ENCODE results near the gene UVSSA. TPM values are rescaled to one million over a fixed set of nuclear protein-coding genes. Genes with fewer than 3 reads are reported as not detected.

Gene UVSSA
- polyA plus RNA-seq, 1 experiment: 5.8 TPM

DNA sequence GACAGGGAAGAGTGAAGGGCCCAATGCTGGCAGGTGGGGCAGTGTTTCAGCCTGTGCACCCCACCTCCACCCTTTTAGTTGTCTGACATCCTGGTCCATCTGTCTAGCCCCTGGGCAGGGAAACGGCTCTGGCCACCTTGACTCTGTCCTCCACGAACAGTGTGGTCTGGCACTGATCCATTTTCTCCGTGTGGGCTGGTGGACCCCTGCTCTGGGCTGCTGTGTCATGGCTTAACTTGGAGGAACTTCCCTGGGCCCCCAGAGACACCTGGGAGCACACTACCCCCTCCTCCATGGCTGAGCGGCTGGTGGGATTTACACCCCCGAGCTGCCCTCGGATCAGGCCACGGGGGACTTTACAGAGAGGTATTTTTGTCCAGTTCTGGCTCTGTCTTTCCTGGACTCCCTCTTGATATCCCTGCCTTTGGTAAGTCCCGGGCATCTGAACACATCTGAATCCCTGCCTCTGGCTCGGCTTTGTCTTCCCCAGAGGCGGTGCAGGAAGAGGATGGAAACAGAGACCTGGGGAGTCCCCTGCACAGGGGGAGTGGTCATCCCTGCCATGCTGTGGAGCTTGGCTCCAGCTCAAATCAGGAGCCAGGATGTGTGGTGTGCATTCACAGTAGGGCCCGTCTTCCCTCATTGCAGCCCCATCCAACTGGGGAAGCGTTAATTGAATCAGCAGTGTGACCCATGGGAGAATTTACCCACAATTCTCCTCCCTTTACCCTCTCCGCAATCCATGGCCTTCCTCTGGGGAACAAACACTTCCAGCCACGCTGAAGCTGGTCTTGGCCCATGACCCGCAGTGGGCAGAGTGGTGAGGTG lies 65.6 kb downstream of the UVSSA start:
- ChIA-PET POLR2A (no interaction called here), CTCF (no interaction called here)
- H3K4me3 ChIP-seq (ENCODE audit: low read depth, low read length): no peak overlapping the region
- DNase-seq (ENCODE audit: low read depth): no peak
- H3K36me3 ChIP-seq (ENCODE audit: control insufficient read depth, insufficient read depth, low read length): no peaks in the 10 kb centered on the region
- TF ChIP-seq, protein P1, sequence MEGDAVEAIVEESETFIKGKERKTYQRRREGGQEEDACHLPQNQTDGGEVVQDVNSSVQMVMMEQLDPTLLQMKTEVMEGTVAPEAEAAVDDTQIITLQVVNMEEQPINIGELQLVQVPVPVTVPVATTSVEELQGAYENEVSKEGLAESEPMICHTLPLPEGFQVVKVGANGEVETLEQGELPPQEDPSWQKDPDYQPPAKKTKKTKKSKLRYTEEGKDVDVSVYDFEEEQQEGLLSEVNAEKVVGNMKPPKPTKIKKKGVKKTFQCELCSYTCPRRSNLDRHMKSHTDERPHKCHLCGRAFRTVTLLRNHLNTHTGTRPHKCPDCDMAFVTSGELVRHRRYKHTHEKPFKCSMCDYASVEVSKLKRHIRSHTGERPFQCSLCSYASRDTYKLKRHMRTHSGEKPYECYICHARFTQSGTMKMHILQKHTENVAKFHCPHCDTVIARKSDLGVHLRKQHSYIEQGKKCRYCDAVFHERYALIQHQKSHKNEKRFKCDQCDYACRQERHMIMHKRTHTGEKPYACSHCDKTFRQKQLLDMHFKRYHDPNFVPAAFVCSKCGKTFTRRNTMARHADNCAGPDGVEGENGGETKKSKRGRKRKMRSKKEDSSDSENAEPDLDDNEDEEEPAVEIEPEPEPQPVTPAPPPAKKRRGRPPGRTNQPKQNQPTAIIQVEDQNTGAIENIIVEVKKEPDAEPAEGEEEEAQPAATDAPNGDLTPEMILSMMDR (IDR thresholded peaks at IDR 0.05; ENCODE audit: insufficient read depth, low read depth, low read length): no peak
- H3K27me3 ChIP-seq (ENCODE audit: control insufficient read depth, insufficient read depth, low read length): peaks cover 16% of the 10 kb centered on the region

DNA sequence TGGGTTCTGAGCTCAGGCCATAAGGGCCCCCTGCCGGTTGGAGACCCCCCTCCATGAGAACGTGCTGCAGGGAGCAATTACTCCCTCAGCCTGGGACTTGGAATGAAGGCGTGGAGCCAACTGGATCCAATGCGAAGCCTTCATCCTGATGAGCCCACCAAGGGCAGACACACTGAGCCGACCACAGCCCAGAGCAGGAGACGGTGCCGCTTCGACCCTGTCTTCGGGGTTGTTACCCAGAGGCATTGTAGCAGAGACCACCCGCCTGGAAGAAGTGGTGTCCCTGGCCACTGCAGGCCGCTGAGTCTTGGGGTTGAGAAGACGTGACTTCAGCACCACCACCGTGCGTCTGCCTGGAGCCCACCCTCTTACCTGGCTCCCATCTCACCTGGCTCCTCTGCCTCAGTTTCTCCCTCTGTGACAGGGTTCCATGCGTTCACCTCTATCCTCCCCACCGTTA lies 66.2 kb downstream of the UVSSA start:
- TF ChIP-seq, protein P1 (IDR thresholded peaks at IDR 0.05; ENCODE audit: insufficient read depth, low read depth, low read length): no peak
- POLR2A ChIA-PET: no interaction called here
- H3K4me3 ChIP-seq (ENCODE audit: low read depth, low read length): no peak overlapping the region
- H3K36me3 ChIP-seq (ENCODE audit: control insufficient read depth, insufficient read depth, low read length): no peaks in the 10 kb centered on the region
- CTCF ChIA-PET: no interaction called here
- no peak for DNase-seq (ENCODE audit: low read depth)
- H3K27me3 ChIP-seq (ENCODE audit: control insufficient read depth, insufficient read depth, low read length): peaks cover 13% of the 10 kb centered on the region

DNA sequence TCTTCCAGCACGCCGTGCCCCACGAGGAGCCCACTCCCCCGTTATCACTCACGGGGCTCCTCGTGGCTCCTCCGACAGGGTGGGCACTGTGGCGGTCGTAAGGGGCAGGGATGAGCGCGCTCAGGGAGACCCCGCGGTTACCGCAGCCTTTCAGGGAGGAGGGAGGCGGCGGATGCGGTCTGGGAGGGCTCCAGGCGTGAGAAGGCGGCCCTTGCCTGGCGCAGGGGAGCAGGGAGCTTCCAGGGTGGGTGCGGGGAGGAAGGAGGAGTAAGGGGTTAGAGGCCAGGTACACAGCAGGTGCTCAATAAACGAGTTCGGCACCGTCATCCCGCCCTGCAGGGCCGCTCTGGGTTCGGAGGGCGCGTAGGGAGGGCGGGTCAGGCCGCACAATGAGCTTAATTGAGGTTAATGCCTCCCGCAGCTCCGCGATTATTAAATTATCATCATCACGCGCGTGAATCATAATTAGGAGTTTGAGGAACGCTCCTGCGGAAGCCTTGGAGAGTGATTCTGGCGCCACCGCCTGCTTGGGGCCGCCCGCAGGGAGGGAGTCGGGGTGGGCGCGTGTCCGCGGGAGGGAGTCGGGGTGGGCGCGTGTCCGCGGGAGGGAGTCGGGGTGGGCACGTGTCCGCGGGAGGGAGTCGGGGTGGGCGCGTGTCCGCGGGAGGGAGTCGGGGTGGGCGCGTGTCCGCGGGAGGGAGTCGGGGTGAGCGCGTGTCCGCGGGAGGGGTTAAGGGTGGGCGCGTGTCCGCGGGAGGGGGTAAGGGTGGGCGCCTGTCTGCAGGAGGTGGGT lies 66.9 kb downstream of the UVSSA start:
- Histone ChIP-seq H3K36me3 (ENCODE audit: control insufficient read depth, insufficient read depth, low read length) (no peaks in the 10 kb centered on the region), H3K4me3 (ENCODE audit: low read depth, low read length) (no peak overlapping the region), H3K27me3 (ENCODE audit: control insufficient read depth, insufficient read depth, low read length) (peaks cover 12% of the 10 kb centered on the region)
- DNase-seq (ENCODE audit: low read depth): no peak
- POLR2A ChIA-PET: no interaction called here
- TF ChIP-seq, protein P1 (IDR thresholded peaks at IDR 0.05; ENCODE audit: insufficient read depth, low read depth, low read length): no peak
- CTCF ChIA-PET: no interaction called here

DNA sequence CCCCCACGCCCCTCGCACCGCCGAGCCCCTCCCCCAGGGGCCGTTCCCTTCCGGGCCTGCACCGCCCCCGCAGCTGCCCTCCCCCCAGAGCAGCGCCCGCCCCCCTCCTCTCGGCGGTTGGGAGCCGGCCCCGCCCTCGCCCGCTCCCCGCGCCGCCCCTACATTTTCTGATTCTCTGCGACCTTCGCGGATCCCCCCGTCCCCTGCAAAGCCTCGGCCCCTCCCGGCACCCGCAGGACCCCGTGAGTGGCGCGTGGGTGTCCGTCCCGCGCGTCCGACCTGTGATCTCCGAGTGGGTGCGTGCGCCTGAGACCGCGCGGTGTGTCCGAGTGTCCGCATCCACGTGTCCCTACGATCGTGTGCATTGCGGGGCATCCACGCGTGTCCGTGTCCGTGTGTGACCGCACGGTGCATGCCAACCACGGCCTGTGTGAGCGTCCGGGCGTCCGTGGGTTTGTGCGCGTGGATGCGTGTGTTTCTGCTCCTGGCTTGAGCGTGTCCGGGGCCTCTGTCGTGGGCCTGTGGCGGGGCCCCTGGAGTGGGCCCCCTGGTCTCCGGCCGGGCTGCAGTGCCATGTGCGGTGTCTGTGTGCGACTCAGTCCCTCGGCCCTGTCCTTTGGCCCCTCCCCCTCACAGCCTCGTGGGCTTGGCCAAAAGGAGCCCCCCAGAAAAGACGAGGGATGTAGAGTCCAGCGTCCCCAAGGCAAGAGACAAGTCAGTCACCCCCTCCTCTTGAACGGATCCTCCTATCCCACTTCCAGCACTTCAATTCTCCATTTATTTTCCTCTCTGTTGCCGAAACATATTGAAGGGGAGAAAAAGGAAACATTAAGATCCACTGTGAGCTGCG lies 68.0 kb downstream of the UVSSA start:
- DNase-seq (ENCODE audit: low read depth): no peak
- Histone ChIP-seq H3K4me3 (ENCODE audit: low read depth, low read length) (no peak overlapping the region), H3K27me3 (ENCODE audit: control insufficient read depth, insufficient read depth, low read length) (peaks cover 8% of the 10 kb centered on the region), H3K36me3 (ENCODE audit: control insufficient read depth, insufficient read depth, low read length) (no peaks in the 10 kb centered on the region)
- TF ChIP-seq, protein P1 (IDR thresholded peaks at IDR 0.05; ENCODE audit: insufficient read depth, low read depth, low read length): no peak
- ChIA-PET POLR2A (no interaction called here), CTCF (no interaction called here)

DNA sequence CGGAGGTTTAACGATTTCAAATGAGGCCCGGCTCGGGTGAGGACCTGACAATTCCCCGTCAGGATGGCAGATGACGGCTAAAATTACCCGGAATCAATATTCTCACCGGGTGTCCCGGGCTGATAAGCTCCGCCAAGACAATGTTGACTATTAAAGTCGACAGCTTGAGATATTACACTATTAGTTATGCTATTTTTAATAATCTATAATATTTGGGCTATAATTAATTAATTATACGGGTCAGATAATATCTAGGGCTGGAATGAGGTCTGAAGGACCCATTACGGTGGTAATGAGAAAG lies 68.6 kb downstream of the UVSSA start:
- no peak for DNase-seq (ENCODE audit: low read depth)
- POLR2A ChIA-PET: no interaction called here
- H3K27me3 ChIP-seq (ENCODE audit: control insufficient read depth, insufficient read depth, low read length): peaks cover 8% of the 10 kb centered on the region
- no peaks in the 10 kb centered on the region for H3K36me3 ChIP-seq (ENCODE audit: control insufficient read depth, insufficient read depth, low read length)
- no peak overlapping the region for H3K4me3 ChIP-seq (ENCODE audit: low read depth, low read length)
- TF ChIP-seq, protein P1 (IDR thresholded peaks at IDR 0.05; ENCODE audit: insufficient read depth, low read depth, low read length): no peak
- CTCF ChIA-PET: interaction anchor here (0.6 to 0.7 kb wide), 2 partner anchors 148 to 225 kb away, joined by 3 read pairs; no protein-coding TSS in a partner anchor
